NAMALWA (cell line): ENCODE data around the gene SSTR5.
A peak's percentile ranks its signal among the peaks of the same experiment; 100 is the strongest.

Experiments
- DNase-seq: peaks from one replicate; pipeline ENCODE4 v3.0.0-alpha.2; 2015; ENCODE audit warnings: low spot score

SSTR5 gene

DNA sequence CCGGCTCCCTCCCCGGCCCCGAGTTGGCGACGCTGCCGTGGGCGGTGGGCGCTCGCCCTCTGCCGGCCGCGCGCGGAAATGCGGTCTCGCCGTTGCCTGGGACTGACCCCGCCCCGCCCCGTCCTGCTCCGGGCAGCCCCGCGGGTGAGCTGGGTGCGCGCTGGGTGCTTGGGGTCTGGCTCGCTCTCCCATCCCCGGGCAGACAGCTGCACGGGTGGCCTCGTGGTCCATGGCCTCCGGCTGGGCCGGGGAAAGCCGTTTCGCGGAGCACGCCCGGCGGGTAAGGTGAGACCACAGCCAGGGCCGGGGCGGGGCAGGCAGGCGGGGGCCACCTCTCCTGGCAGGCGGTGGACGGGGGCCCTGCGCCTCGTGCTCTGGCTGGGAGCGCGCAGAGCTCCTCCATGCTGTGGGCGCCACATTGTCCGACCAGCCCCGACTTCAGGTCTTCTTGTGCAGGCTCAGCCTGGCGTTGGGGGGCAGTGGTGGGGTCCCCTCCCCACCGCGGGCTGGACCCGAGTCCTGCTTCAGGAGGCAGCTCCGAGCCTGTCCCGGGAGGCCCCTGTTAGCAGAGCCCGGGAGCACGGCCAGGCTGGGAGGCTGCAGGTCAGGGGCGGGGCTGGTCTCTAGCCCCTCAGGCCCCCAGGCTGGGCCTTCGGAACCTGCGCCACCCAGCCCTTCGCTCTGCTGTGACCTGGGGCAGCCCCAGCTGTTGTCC is 30.5 kb downstream of the SSTR5 start:
- peak; percentile 64 for DNase-seq

DNA sequence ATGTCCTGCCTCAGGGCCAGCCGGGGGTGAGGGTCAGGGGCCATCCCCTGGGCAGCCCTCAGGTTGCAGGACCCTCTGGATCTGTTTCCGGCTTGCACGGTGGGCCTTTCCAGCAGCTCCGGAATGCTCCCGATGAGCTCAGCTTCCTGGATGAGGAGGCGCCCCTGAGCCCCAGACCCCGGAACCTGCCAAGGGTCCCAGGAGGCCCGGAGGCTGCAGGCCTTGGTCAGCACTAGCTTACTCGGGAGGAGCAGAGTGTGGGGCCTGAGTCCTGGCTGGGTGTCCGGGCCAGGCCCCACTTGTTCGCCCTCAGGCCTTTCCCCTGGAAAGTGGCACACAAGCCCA is 31.1 kb downstream of the SSTR5 start:
- no peak for DNase-seq

DNA sequence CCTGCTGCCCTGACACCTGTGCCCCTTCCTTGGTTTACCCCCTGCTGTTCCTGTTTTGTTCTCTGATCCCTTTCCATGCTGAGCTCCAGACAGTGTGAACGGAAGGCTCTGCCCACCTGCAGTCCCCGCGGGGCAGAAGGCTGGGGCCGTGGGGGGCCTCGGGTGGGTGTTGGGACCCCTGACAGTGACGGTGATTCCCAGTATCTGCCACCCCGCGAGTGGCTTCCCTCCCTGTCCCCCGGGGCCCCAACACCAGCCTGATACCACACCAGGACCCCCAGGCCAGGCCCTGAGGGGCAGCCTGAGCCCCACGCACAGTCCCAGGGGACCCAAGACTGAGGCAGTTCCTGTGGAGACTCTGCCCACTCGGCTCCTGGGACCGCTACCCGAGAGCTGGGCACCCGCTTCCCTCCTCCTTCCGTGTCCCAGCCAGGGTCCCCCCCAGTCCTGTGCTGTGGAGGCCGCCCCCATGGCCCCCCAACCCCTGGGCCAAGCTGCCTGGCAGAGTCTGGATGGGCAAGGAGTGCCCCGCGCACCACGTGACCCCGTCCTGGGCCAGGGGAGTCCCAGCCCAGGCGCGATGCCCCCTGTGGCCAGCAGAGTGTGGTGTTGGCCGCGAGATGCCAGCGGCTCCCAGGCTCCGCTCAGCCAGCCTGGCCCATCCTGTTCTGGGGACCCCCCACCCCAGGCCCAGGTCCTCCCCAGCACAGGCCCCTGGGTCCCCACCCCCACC is 33.5 kb downstream of the SSTR5 start:
- peak; percentile 60 for DNase-seq

- DNase-seq: no peak
Measured at GRCh38 chr16:1106659-1107058, 34.1 kb downstream of the SSTR5 start.

- DNase-seq: no peak
Measured at GRCh38 chr16:1107141-1107540, 34.6 kb downstream of the SSTR5 start.

- DNase-seq: no peak
Measured at GRCh38 chr16:1107731-1108130, 35.2 kb downstream of the SSTR5 start.

- DNase-seq: no peak
Measured at GRCh38 chr16:1108299-1109252, 36.0 kb downstream of the SSTR5 start.

GRCh38 chr16:1109648-1110047 is 37.1 kb downstream of the SSTR5 start:
- no peak for DNase-seq

GRCh38 chr16:1112506-1113184 is 40.1 kb downstream of the SSTR5 start:
- no peak for DNase-seq

DNA sequence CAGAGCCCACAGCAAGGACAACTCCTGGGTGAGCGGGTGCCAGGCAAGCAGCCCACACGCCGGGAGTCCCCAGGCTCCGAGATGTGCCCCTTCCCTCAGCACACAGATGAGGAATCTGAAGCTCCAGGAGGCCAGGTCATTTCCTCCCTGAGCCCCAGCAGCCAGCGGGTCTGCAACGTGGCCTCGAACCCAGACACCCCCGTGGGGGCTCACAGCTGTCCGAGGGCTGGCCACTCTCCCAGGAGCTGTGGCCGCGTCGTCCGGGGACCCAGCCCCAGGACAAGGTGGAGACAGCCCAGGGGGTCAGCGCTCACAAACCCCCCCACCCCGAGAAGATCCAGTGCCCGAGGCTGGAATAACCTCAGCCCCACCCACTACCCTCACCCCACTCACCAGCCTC is 40.9 kb downstream of the SSTR5 start:
- DNase-seq: no peak

DNA sequence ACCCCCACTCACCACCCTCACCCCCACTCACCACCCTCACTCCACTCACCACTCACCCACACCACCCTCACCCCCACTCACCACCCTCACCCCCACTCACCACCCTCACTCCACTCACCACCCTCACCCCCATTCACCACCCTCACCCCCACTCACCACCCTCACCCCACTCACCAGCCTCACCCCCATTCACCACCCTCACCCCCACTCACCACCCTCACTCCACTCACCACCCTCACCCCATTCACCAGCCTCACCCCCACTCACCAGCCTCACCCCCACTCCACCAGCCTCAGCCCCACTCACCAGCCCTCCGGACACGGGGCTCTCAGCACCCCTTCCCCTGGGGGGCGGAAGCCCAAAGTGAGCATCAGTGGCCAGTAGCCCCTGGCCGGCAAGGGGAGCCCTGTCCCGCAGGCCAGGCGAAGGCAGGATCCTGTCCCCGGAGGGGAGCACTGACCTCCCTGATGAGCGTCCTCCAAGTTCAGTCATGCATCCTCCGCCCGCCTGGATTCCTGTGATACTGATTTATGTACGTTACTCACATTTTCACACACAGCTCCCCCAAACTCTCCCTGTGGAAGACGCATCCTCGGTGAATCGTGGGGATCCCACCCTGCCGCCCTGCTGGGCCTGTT is 41.5 kb downstream of the SSTR5 start:
- DNase-seq: no peak

GRCh38 chr16:1116693-1117077 is 44.1 kb downstream of the SSTR5 start:
- DNase-seq: no peak

GRCh38 chr16:1117176-1117900 is 44.8 kb downstream of the SSTR5 start:
- DNase-seq: no peak

GRCh38 chr16:1117926-1118325 is 45.4 kb downstream of the SSTR5 start:
- no peak for DNase-seq

- no peak for DNase-seq
Measured at GRCh38 chr16:1119129-1119528, 46.6 kb downstream of the SSTR5 start.

DNA sequence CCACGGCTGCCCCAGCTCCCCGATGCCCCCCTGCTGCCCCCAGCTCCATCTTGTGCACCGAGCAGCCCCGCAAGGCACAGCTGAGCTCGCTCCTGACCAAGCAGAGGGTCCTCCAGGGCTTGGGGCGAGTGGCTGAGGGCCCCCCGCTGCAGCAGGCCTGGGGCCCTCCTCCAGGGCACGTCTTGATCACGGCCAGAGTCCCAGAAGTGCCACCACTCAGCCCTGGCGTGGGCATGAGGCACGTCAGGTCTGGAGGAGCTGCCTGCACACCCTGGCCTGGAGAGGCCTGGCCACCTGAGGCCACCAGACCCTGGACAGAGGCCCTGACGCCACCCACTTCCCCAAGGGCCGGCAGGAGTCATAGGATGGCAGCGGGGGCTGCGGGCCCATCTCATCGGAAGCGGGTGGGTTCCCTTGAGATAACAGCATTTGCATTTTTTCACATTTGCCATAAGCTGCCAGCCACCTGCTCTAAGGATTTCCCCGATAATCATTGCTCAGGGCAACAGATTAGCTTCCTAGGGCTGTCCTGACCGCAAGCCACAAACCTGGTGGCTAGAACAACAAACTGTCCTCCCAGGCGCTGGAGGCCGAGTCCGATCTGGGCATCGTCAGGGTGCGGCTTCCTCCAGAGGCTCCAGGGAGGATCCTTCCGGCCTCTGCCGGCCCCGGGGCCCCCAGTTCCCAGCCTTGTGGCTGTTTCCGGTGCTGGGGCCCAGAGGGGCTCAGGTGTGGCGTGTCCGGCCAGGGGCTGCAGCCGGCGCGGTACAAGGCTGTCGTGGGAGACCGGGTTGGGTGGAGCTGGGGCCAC is 47.4 kb downstream of the SSTR5 start:
- peak; percentile 56 for DNase-seq

- DNase-seq: no peak
Measured at GRCh38 chr16:1120577-1120941, 48.0 kb downstream of the SSTR5 start.

DNA sequence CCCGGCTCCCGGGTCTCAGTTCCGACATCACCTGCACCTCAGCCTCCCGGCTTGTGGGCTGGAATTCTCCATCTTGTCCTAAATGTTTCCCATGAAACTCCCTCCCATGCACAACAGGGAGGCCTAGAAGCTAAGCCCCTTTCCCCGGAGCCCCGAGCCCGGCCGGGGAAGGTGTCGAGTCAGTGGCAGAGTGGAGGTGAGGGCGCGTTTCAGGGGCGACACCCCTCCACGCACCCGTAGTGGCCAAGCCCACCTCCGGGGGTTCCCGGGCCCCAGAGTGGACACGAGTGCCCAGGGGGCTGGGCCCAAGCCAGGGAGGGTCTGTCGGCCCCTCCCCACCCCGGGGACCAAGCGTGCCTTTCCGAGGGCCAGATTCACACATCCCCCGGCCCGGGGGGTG is 48.5 kb downstream of the SSTR5 start:
- no peak for DNase-seq

DNA sequence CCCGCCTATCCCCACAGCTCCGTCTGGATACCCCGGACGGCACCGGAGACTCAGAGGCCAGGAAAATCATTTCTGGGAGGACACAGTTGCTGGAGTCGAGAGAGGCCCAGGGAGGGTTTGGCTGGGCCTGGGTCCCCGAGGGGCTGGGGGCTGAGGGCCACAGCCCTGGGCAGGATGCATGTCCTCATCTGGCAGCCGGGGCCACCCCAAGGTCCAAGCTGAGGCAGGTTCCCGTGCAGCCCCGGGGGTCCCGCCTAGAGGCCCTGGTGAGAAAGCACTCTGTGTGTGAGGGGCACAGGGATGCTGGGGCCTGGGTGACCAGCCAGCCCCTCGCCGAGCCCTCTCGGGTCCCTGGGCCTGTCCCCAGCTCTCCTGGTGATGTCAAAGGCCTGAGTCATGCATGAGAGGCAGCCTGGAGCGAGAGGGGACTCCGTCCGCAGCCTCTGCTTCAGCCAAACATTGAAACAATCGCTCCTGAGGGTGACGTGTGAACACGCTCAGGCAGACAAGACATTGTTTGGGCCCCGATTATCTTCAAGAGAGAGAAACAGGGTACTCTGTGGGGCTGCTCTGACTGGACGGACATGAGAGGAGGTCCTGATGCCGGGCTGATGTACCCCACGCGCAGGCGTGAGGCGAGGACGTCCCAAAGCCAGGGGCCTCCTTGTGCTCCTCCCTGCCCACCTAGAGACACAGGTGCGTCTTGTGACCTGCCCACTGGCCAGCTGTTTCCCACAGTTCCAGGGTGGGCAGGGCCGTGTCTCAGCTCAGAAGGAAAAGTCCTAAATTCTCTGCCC is 49.3 kb downstream of the SSTR5 start:
- no peak for DNase-seq
